Stomach (tissue), 4 donors: ENCODE data around the gene NAGPA.

Source experiments
- POLR2A ChIP-seq, 4 donors: fragments of 450-650 bp; IDR thresholded peaks; one replicate each; pipeline ENCODE4 v1.6.1; 2016; ENCODE audit warnings: antibody characterized with exemption in 4 of 4, control low read depth in 2 of 4, mild to moderate bottlenecking in 1 of 4, moderate library complexity in 1 of 4
- TF ChIP-seq, protein P1 (sequence below), 7 experiments: fragments of 450-650 bp in 4 of 7; fragments of 200-600 bp in 3 of 7; sonication (generic) in 3 of 7; IDR thresholded peaks; one replicate each; pipeline ENCODE4 v1.5.1; 2016 to 2019; ENCODE audit warnings: antibody characterized with exemption in 7 of 7, control low read depth in 2 of 7, mild to moderate bottlenecking in 1 of 7

DNA sequence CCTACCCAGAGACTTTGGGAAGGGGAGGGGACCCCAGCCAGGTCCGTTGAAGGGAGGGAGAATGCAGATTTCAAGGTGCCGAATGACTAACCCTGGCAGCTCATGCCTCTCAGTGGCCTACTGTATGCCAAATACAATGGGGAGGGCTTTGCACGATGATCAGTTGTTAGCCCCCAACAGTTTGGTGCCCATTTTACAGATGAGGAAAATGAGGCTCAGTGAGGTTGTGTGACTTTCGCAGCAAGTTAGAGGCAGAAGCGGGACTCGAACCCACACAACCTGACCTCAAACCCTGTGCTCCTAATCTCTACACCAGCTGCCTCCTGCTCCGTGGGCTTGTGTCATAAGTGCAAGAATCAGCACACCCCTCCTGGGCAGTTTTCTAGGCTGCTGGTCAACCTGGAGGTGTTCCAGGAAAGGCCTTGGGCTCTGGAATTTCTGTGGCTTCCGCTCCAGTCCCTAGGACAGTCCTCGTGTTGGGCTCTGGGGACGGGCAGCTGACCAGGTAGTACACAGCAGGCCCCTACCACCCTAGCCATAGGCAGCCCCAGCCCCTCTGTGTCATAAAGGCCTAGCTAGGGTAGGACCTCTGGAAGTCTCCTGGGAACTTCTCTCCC is 11.9 kb upstream of the NAGPA start:
- TF ChIP-seq, protein P1, sequence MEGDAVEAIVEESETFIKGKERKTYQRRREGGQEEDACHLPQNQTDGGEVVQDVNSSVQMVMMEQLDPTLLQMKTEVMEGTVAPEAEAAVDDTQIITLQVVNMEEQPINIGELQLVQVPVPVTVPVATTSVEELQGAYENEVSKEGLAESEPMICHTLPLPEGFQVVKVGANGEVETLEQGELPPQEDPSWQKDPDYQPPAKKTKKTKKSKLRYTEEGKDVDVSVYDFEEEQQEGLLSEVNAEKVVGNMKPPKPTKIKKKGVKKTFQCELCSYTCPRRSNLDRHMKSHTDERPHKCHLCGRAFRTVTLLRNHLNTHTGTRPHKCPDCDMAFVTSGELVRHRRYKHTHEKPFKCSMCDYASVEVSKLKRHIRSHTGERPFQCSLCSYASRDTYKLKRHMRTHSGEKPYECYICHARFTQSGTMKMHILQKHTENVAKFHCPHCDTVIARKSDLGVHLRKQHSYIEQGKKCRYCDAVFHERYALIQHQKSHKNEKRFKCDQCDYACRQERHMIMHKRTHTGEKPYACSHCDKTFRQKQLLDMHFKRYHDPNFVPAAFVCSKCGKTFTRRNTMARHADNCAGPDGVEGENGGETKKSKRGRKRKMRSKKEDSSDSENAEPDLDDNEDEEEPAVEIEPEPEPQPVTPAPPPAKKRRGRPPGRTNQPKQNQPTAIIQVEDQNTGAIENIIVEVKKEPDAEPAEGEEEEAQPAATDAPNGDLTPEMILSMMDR (IDR thresholded peaks at IDR 0.05) = no peak
- TF ChIP-seq POLR2A (IDR thresholded peaks at IDR 0.05) = no peak
